MM.1S (cell line): ENCODE results near the gene JUND.

Source experiments
- DNase-seq: peaks from one replicate; pipeline ENCODE4 v3.0.0-alpha.2; 2015
- H2AFZ ChIP-seq: fragments of 300-600 bp; sonication (generic); 2 replicates; pipeline ENCODE4 v1.6.0; 2016; ENCODE audit warnings: antibody characterized with exemption, low read length
- H3F3A ChIP-seq: fragments of 300-600 bp; sonication (generic); 2 replicates; pipeline ENCODE4 v1.6.1; 2016; ENCODE audit warnings: mild to moderate bottlenecking, antibody characterized with exemption, low read length, moderate library complexity, mixed read lengths; ENCODE audit not compliant: insufficient read depth
- H3K27ac ChIP-seq: fragments of 300-600 bp; sonication (generic); 2 replicates; pipeline ENCODE4 v1.5.1; 2016; ENCODE audit warnings: mild to moderate bottlenecking, low read length
- H3K27me3 ChIP-seq: fragments of 300-600 bp; sonication (generic); replicated peaks from 2 replicates; pipeline ENCODE4 v1.6.0; 2016; ENCODE audit warnings: low read length; ENCODE audit not compliant: insufficient read depth
- H3K36me3 ChIP-seq: fragments of 300-600 bp; sonication (generic); replicated peaks from 2 replicates; pipeline ENCODE4 v1.6.1; 2016; ENCODE audit warnings: mild to moderate bottlenecking, low read length, mixed read lengths; ENCODE audit not compliant: insufficient read depth
- H3K4me1 ChIP-seq: fragments of 300-600 bp; sonication (generic); 2 replicates; pipeline ENCODE4 v1.6.1; 2016; ENCODE audit warnings: low read length, mixed read lengths
- H3K4me2 ChIP-seq: fragments of 300-600 bp; sonication (generic); 2 replicates; pipeline ENCODE4 v1.6.0; 2016; ENCODE audit warnings: low read depth, low read length
- H3K4me3 ChIP-seq: fragments of 300-600 bp; sonication (generic); 2 replicates; pipeline ENCODE4 v1.5.1; 2016; ENCODE audit warnings: low read length, mixed read lengths
- H3K79me2 ChIP-seq: fragments of 300-600 bp; sonication (generic); 2 replicates; pipeline ENCODE4 v1.6.1; 2016; ENCODE audit warnings: mixed run types, low read length, mixed read lengths
- H3K9ac ChIP-seq: fragments of 300-600 bp; sonication (generic); 2 replicates; pipeline ENCODE4 v1.6.1; 2016; ENCODE audit warnings: low read length, mixed read lengths
- H3K9me2 ChIP-seq: fragments of 300-600 bp; sonication (generic); replicated peaks from 2 replicates; pipeline ENCODE4 v1.6.1; 2016; ENCODE audit warnings: mild to moderate bottlenecking, low read length, mixed read lengths; ENCODE audit not compliant: insufficient read depth
- H3K9me3 ChIP-seq: fragments of 300-600 bp; sonication (generic); replicated peaks from 2 replicates; pipeline ENCODE4 v1.6.1; 2016; ENCODE audit warnings: mild to moderate bottlenecking, low read length, mixed read lengths; ENCODE audit not compliant: insufficient read depth
- H4K20me1 ChIP-seq: fragments of 300-600 bp; sonication (generic); 2 replicates; pipeline ENCODE4 v1.6.1; 2016; ENCODE audit warnings: mild to moderate bottlenecking, low read length, moderate library complexity, mixed read lengths; ENCODE audit not compliant: insufficient read depth
- EZH2 ChIP-seq: fragments of 300-600 bp; sonication (generic); optimal IDR thresholded peaks from 2 replicates; pipeline ENCODE3; 2017; ENCODE audit warnings: low read depth, mild to moderate bottlenecking, antibody characterized with exemption, low read length, mixed read lengths
- EZH2phosphoT487 ChIP-seq: fragments of 300-600 bp; sonication (generic); IDR thresholded peaks from 2 replicates; pipeline ENCODE4 v1.6.1; 2018; ENCODE audit warnings: antibody characterized with exemption, low read length
- TF ChIP-seq, protein P1 (sequence below): fragments of 300-600 bp; sonication (generic); IDR thresholded peaks from 2 replicates; pipeline ENCODE4 v1.5.1; 2016; ENCODE audit warnings: antibody characterized with exemption, low read length, mixed read lengths

Gene JUND

DNA sequence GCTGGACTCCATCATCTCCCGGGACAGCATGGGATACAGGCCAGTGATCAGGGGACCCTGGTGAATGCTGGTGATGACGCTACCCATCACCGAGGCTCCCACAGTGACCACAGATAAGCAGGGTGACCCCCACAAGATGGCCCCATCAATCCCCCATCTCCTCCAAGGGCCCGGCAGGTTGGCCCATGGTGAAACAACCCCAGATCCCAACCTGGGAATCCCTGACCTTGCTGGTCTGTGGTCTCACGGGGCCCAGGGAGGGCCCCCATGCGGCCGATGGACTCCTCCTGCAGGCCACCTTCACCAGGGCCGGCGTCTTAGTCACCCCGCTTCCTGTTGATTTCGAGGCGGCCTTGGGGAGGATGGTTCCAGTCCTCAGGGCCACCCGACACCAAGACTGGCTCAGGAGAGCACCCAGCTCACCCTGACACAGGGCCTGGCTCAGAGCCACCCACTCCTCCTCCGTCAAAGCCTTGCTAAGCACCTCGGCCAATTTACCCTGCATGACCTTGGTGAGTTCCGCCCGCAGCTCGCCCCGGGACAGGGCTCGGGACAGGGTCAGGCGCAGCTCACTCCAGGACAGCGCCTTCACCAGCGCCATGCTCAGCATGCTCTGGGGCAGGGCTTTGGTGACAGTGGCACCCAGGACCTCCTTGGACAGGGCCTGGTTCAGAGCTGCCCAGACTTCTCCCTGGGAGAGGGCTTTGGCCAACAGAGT, 17.1 kb downstream of the JUND start:
- no peak overlapping the region for H2AFZ ChIP-seq
- no peaks in the 10 kb centered on the region for H3K79me2 ChIP-seq
- peaks cover 68% of the 10 kb centered on the region for H3K27me3 ChIP-seq
- H3K4me3 ChIP-seq = no peak overlapping the region
- no peak overlapping the region for H3K9ac ChIP-seq
- H3K4me1 ChIP-seq = no peaks in the 10 kb centered on the region
- no peaks in the 10 kb centered on the region for H3K36me3 ChIP-seq
- H3K4me2 ChIP-seq = no peak overlapping the region
- no peak for DNase-seq
- H3K9me2 ChIP-seq = no peaks in the 10 kb centered on the region
- no peak overlapping the region for H3K27ac ChIP-seq
- H3F3A ChIP-seq = no peaks in the 10 kb centered on the region
- no peak for TF ChIP-seq EZH2
- no peak for TF ChIP-seq EZH2phosphoT487
- TF ChIP-seq, protein P1, sequence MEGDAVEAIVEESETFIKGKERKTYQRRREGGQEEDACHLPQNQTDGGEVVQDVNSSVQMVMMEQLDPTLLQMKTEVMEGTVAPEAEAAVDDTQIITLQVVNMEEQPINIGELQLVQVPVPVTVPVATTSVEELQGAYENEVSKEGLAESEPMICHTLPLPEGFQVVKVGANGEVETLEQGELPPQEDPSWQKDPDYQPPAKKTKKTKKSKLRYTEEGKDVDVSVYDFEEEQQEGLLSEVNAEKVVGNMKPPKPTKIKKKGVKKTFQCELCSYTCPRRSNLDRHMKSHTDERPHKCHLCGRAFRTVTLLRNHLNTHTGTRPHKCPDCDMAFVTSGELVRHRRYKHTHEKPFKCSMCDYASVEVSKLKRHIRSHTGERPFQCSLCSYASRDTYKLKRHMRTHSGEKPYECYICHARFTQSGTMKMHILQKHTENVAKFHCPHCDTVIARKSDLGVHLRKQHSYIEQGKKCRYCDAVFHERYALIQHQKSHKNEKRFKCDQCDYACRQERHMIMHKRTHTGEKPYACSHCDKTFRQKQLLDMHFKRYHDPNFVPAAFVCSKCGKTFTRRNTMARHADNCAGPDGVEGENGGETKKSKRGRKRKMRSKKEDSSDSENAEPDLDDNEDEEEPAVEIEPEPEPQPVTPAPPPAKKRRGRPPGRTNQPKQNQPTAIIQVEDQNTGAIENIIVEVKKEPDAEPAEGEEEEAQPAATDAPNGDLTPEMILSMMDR = no peak
- H4K20me1 ChIP-seq = no peaks in the 10 kb centered on the region
- no peaks in the 10 kb centered on the region for H3K9me3 ChIP-seq

DNA sequence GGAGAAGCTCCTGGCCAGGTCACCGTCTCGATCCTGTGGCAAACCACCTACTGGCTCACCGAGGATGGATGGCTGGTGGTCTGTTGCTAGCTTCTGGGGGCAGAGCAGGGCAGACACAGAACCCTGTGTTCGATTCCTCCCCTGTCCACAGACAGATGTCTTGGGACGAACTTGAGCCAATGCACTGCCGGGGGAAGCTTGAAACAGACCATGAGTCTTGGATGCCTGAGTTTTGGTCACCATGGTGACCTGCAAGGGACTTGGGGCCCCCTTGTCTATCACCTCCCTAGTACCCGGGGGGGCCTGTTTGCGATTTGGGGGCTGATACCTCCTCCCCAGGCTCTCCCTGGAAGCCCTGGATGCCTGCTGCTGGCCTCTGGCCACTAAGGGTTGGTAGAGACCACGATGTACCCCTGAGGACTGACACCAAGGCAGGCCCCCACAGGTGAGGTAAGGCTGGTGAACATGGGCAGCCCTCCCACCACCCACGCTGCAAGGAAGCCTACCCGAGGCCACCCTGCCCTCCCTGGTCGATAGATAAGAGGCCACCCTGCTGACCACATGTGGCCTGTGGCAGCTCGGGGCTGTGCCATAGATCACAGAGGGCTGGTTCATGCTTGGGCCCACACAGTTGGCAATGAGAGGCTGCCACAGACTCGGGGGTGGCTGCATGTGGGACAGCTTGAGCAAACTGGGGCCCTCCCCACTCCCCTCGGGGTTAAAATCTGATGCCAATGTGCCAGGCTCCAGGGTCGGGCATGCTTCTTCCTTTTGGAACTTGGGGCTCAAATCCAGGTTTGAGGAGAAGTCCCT, 17.9 kb downstream of the JUND start:
- no peaks in the 10 kb centered on the region for H3K36me3 ChIP-seq
- no peaks in the 10 kb centered on the region for H3F3A ChIP-seq
- peaks cover 73% of the 10 kb centered on the region for H3K27me3 ChIP-seq
- H2AFZ ChIP-seq = no peak overlapping the region
- no peaks in the 10 kb centered on the region for H3K4me1 ChIP-seq
- no peak overlapping the region for H3K9ac ChIP-seq
- H3K4me2 ChIP-seq = no peak overlapping the region
- no peak overlapping the region for H3K4me3 ChIP-seq
- no peaks in the 10 kb centered on the region for H3K9me3 ChIP-seq
- no peaks in the 10 kb centered on the region for H4K20me1 ChIP-seq
- TF ChIP-seq, protein P1 = no peak
- TF ChIP-seq EZH2 (no peak), EZH2phosphoT487 (no peak)
- no peaks in the 10 kb centered on the region for H3K79me2 ChIP-seq
- H3K9me2 ChIP-seq = no peaks in the 10 kb centered on the region
- DNase-seq = no peak
- no peak overlapping the region for H3K27ac ChIP-seq

DNA sequence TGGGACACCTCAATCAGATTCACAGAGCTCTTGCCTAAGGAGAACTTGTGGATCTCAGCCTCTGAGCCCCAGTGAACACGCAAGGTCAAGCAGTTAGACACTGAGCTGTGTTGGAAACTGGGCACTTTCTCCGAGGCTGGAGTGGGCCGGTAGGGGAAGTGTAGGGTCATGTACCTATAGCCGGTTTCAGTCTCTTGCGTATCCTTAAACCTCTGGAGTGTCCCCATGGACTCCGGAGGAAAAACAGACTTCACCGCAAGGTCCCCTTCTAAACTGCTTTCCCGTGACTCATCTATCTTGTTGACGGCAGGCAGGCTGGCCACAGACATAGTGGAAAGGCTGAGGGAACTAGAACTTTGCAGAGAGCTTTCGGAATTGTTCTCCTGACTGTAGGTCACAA, 18.5 kb downstream of the JUND start:
- Histone ChIP-seq H4K20me1 (no peaks in the 10 kb centered on the region), H3K36me3 (no peaks in the 10 kb centered on the region), H3F3A (no peaks in the 10 kb centered on the region), H3K4me1 (no peaks in the 10 kb centered on the region), H3K27ac (no peak overlapping the region), H3K79me2 (no peaks in the 10 kb centered on the region), H3K9me3 (no peaks in the 10 kb centered on the region), H3K27me3 (peaks cover 80% of the 10 kb centered on the region), H3K4me2 (no peak overlapping the region), H2AFZ (no peak overlapping the region), H3K9ac (no peak overlapping the region), H3K9me2 (no peaks in the 10 kb centered on the region), H3K4me3 (no peak overlapping the region)
- TF ChIP-seq, protein P1 = no peak
- TF ChIP-seq EZH2phosphoT487 (no peak), EZH2 (no peak)
- no peak for DNase-seq
